Right atrium auricular region (tissue), 2 donors: ENCODE data around the gene PLIN1. TPM values are rescaled to one million over a fixed set of nuclear protein-coding genes. Genes with fewer than 3 reads are reported as not detected.

Experiments used
- DNase-seq: peaks from one replicate; pipeline ENCODE4 v3.0.0-alpha.2; 2019; ENCODE audit warnings: low spot score
- H3K27ac ChIP-seq, 2 donors: fragments of 200-600 bp; sonication (generic); 1 replicate in 1 of 2; 2 replicates in 1 of 2; pipeline ENCODE4 v1.5.1; 2016 to 2019
- H3K27me3 ChIP-seq, 2 donors: fragments of 200-600 bp; sonication (generic); one replicate each; pipeline versions ENCODE4 v1.5.1 to v1.6.0; 2017 to 2019
- H3K36me3 ChIP-seq: fragments of 200-600 bp; sonication (generic); one replicate; pipeline ENCODE4 v1.5.1; 2016
- H3K4me1 ChIP-seq, 2 donors: fragments of 200-600 bp; sonication (generic); one replicate each; pipeline versions ENCODE4 v1.5.1 to v1.6.0; 2017 to 2019
- H3K4me3 ChIP-seq, 2 donors: fragments of 200-600 bp; sonication (generic); 1 replicate in 1 of 2; 2 replicates in 1 of 2; pipeline ENCODE4 v1.5.1; 2017 to 2019; ENCODE audit warnings: mild to moderate bottlenecking in 1 of 2, moderate library complexity in 1 of 2
- H3K9me3 ChIP-seq, 2 donors: fragments of 200-600 bp; sonication (generic); one replicate each; pipeline ENCODE4 v1.5.1; 2019
- total RNA-seq, 2 donors: library from RNA; depleted of rRNA; stranded (reverse); fragments of >200 nt; gene quantifications; one replicate each; pipeline ENCODE4 v1.1.0, GENCODE V29; 2016
- TF ChIP-seq, protein P1 (sequence below), 2 donors: fragments of 200-600 bp; sonication (generic); IDR thresholded peaks; one replicate each; pipeline ENCODE4 v1.5.1; 2019; ENCODE audit warnings: antibody characterized with exemption in 2 of 2

Gene PLIN1
- total RNA-seq, 2 donors from 2014 or later = 3.6 to 22.6 TPM

GRCh38 chr15:89662893-89663626 lies 16.1 kb downstream of the PLIN1 start:
- Histone ChIP-seq H3K9me3 (no peaks in the 10 kb centered on the region), H3K4me1 (peaks cover 0 to 28% of the 10 kb centered on the region in 2 donors), H3K4me3 (no peak overlapping the region), H3K27me3 (no peaks in the 10 kb centered on the region), H3K36me3 (no peaks in the 10 kb centered on the region), H3K27ac (peak overlapping the region; percentile 63 to 85)
- TF ChIP-seq, protein P1, sequence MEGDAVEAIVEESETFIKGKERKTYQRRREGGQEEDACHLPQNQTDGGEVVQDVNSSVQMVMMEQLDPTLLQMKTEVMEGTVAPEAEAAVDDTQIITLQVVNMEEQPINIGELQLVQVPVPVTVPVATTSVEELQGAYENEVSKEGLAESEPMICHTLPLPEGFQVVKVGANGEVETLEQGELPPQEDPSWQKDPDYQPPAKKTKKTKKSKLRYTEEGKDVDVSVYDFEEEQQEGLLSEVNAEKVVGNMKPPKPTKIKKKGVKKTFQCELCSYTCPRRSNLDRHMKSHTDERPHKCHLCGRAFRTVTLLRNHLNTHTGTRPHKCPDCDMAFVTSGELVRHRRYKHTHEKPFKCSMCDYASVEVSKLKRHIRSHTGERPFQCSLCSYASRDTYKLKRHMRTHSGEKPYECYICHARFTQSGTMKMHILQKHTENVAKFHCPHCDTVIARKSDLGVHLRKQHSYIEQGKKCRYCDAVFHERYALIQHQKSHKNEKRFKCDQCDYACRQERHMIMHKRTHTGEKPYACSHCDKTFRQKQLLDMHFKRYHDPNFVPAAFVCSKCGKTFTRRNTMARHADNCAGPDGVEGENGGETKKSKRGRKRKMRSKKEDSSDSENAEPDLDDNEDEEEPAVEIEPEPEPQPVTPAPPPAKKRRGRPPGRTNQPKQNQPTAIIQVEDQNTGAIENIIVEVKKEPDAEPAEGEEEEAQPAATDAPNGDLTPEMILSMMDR (IDR thresholded peaks at IDR 0.05) = no peak
- DNase-seq = peak; percentile 90

GRCh38 chr15:89660556-89660955 lies 18.6 kb downstream of the PLIN1 start:
- Histone ChIP-seq H3K36me3 (no peaks in the 10 kb centered on the region), H3K27ac (no peak overlapping the region), H3K4me3 (no peak overlapping the region), H3K9me3 (no peaks in the 10 kb centered on the region), H3K4me1 (peaks cover 0 to 22% of the 10 kb centered on the region in 2 donors), H3K27me3 (no peaks in the 10 kb centered on the region)
- TF ChIP-seq, protein P1 (IDR thresholded peaks at IDR 0.05) = no peak
- DNase-seq = no peak

DNA sequence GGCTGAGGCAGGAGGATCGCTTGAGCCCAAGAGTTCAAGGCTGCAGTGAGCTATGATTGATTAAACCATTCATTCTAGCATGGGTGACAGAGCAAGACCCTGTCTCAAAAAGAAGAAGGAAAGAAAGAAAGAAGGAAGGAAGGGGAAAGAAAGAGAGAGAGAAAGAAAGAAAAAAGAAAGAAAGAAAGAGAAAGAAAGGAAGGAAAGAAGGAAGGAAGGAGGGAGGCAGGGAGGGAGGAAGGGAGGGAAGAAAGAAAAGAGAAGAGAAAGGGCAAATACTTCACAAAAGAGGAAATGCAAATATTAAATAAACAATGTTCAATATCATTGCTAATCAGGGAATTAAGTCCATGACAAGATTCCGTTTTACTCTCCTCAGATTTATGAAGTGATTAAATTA lies 19.9 kb downstream of the PLIN1 start:
- Histone ChIP-seq H3K27me3 (no peaks in the 10 kb centered on the region), H3K27ac (no peak overlapping the region), H3K4me3 (no peak overlapping the region), H3K36me3 (no peaks in the 10 kb centered on the region), H3K4me1 (peaks cover 0 to 20% of the 10 kb centered on the region in 2 donors), H3K9me3 (no peaks in the 10 kb centered on the region)
- no peak for DNase-seq
- TF ChIP-seq, protein P1 (IDR thresholded peaks at IDR 0.05) = no peak

DNA sequence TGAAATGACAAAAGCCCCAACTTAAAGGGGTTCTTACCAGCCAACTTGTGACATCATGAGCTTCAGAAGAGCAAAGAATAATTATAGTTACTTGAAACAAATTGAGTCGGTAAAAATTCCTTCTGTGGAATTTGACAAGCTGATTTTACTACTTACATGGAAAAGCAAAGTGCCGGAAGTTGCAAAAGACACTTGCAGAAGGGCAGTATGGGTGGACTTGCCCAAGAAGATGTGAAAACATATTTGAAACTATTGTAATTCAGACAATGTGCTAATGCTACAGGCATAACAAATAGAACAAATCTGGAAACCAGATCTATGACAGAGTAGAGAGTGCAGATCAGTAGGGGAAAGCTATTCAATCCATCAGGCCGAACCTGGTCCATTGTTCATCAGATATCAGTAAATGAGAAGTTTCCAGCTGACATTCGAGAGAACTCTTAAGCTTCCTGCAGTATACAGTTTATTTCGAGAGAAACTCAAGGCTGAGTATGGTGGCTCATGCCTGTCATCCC lies 21.4 kb downstream of the PLIN1 start:
- TF ChIP-seq, protein P1 (IDR thresholded peaks at IDR 0.05) = no peak
- no peaks in the 10 kb centered on the region for H3K9me3 ChIP-seq
- H3K36me3 ChIP-seq = no peaks in the 10 kb centered on the region

GRCh38 chr15:89656116-89656815 lies 22.9 kb downstream of the PLIN1 start:
- no peak for DNase-seq
- H3K36me3 ChIP-seq = no peaks in the 10 kb centered on the region
- H3K9me3 ChIP-seq = no peaks in the 10 kb centered on the region
- H3K27ac ChIP-seq = no peak overlapping the region
- TF ChIP-seq, protein P1 (IDR thresholded peaks at IDR 0.05) = no peak
- H3K4me3 ChIP-seq = no peak overlapping the region
- H3K27me3 ChIP-seq = no peaks in the 10 kb centered on the region
- H3K4me1 ChIP-seq = peaks cover 0 to 8% of the 10 kb centered on the region in 2 donors

More for the DNA sequence above, 21.4 kb downstream of the PLIN1 start:
- H3K4me1 ChIP-seq = peaks cover 0 to 15% of the 10 kb centered on the region in 2 donors
- no peak overlapping the region for H3K4me3 ChIP-seq
- H3K27ac ChIP-seq = no peak overlapping the region
- DNase-seq = no peak
- H3K27me3 ChIP-seq = no peaks in the 10 kb centered on the region
